SK-N-SH treated with all-trans-retinoic acid at 6 μM for 48 hours (cell line): ENCODE results near the gene SPOCK1.

Source experiments
- ATAC-seq: fragments of 200-7000 bp; cut with Tn5 transposase; 3 replicates; pipeline ENCODE4 v1.9.1; 2020; ENCODE audit warnings: mild to moderate bottlenecking, moderate library complexity
- ARNTL ChIP-seq: fragments of 450-650 bp; formaldehyde crosslinking; IDR thresholded peaks from 2 replicates; pipeline ENCODE4 v1.5.0; 2020; ENCODE audit warnings: low read depth, mild to moderate bottlenecking, moderate library complexity, borderline replicate concordance
- BACH2 ChIP-seq: fragments of 250-450 bp; sonication (Bioruptor Pico); IDR thresholded peaks from 2 replicates; pipeline ENCODE4 v1.9.0; 2021; ENCODE audit warnings: mild to moderate bottlenecking, borderline replicate concordance
- CSDC2 ChIP-seq: fragments of 250-450 bp; sonication (Bioruptor Pico); IDR thresholded peaks from 2 replicates; pipeline ENCODE4 v1.5.0; 2020; ENCODE audit warnings: mild to moderate bottlenecking, moderate library complexity
- ESRRG ChIP-seq: fragments of 250-450 bp; sonication (Bioruptor Pico); IDR thresholded peaks from 2 replicates; pipeline ENCODE4 v1.6.1; 2021; ENCODE audit warnings: mild to moderate bottlenecking
- GLIS3 ChIP-seq: fragments of 250-450 bp; sonication (Bioruptor Pico); IDR thresholded peaks from 2 replicates; pipeline ENCODE4 v1.5.0; 2020; ENCODE audit warnings: mild to moderate bottlenecking, moderate library complexity
- ISL1 ChIP-seq: fragments of 250-450 bp; sonication (Bioruptor Pico); IDR thresholded peaks from 2 replicates; pipeline ENCODE4 v2.1.2; 2022; ENCODE audit warnings: mild to moderate bottlenecking, moderate library complexity
- OSR1 ChIP-seq: fragments of 250-450 bp; sonication (Bioruptor Pico); IDR thresholded peaks from 2 replicates; pipeline ENCODE4 v1.8.0; 2022; ENCODE audit warnings: moderate library complexity, mild to moderate bottlenecking, inconsistent platforms
- PPARA ChIP-seq: fragments of 250-450 bp; sonication (Bioruptor Pico); IDR thresholded peaks from 2 replicates; pipeline ENCODE4 v1.5.0; 2020; ENCODE audit warnings: mild to moderate bottlenecking, borderline replicate concordance
- RARB ChIP-seq: fragments of 250-450 bp; sonication (Bioruptor Pico); IDR thresholded peaks from 2 replicates; pipeline ENCODE4 v1.8.0; 2021; ENCODE audit warnings: mild to moderate bottlenecking, moderate library complexity
- SNAI2 ChIP-seq: fragments of 250-450 bp; sonication (Bioruptor Pico); IDR thresholded peaks from 2 replicates; pipeline ENCODE4 v1.5.0; 2020; ENCODE audit warnings: mild to moderate bottlenecking, moderate library complexity
- TOX ChIP-seq: fragments of 250-450 bp; sonication (Bioruptor Pico); IDR thresholded peaks from 2 replicates; pipeline ENCODE4 v1.8.0; 2021; ENCODE audit warnings: mild to moderate bottlenecking, moderate library complexity, borderline replicate concordance
- ZC3H10 ChIP-seq: fragments of 250-450 bp; sonication (Bioruptor Pico); IDR thresholded peaks from 2 replicates; pipeline ENCODE4 v1.5.1; 2021; ENCODE audit warnings: mild to moderate bottlenecking, moderate library complexity
- ZFP3 ChIP-seq: fragments of 250-450 bp; sonication (Bioruptor Pico); IDR thresholded peaks from 2 replicates; pipeline ENCODE4 v1.5.0; 2020; ENCODE audit warnings: mild to moderate bottlenecking, moderate library complexity
- ZFP30 ChIP-seq: fragments of 450-650 bp; formaldehyde crosslinking; IDR thresholded peaks from 2 replicates; pipeline ENCODE4 v1.5.0; 2022; ENCODE audit warnings: mild to moderate bottlenecking, moderate library complexity
- ZNF70 ChIP-seq: fragments of 450-650 bp; formaldehyde crosslinking; IDR thresholded peaks from 2 replicates; pipeline ENCODE4 v1.5.0; 2020; ENCODE audit warnings: mild to moderate bottlenecking, moderate library complexity
- ZNF8 ChIP-seq: fragments of 450-650 bp; formaldehyde crosslinking; IDR thresholded peaks from 2 replicates; pipeline ENCODE4 v1.5.0; 2020; ENCODE audit warnings: mild to moderate bottlenecking, moderate library complexity
- TF ChIP-seq, protein P1 (sequence below): fragments of 250-450 bp; sonication (Bioruptor Pico); IDR thresholded peaks from 2 replicates; pipeline ENCODE4 v1.5.0; 2020; ENCODE audit warnings: mild to moderate bottlenecking, moderate library complexity
- TF ChIP-seq, protein P2 (sequence below): fragments of 250-450 bp; sonication (Bioruptor Pico); IDR thresholded peaks from 2 replicates; pipeline ENCODE4 v1.5.1; 2021; ENCODE audit warnings: mild to moderate bottlenecking, moderate library complexity
- TF ChIP-seq, protein P3 (sequence below): fragments of 250-450 bp; sonication (Bioruptor Pico); IDR thresholded peaks from 2 replicates; pipeline ENCODE4 v1.5.1; 2020; ENCODE audit warnings: low read depth, mild to moderate bottlenecking, moderate library complexity
- TF ChIP-seq, protein P4 (sequence below): fragments of 250-450 bp; sonication (Bioruptor Pico); IDR thresholded peaks from 2 replicates; pipeline ENCODE4 v1.8.0; 2020; ENCODE audit warnings: mild to moderate bottlenecking, moderate library complexity, borderline replicate concordance

Gene SPOCK1

DNA sequence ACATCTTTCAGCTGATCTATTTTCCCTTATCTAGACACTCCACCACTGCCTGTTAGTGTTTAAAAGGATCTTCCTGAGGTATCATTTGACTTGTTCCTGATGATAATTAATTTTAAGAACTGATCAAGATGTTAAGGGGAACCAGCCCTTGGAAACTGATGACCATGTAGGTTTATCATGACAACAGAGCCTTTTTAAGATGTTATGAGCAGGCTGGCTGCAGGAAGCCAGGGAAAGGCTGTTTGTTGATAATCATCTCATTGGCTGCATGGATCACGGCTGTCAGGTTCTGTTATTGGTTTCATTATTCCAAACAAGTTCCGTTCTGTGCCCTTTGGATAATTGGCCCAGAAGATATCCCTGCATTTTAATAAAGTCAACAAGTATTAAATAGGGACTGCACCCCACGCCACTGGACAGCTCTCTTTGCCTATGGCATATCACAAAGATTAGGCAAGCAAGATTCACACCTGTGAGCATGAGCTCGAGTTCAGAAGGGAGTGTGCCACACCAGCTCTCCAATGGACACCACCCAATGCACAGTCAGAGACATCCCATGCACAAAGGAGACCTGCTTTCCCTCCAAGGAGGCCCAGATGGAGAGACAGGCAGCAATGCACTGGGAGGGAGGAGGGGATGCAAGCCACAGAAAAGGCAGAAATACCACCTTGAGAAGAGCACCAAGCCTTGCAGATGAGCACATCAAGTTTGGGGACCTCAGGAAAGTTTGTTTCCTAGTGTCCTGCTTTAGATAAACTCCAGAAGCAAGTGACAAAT lies 88.7 kb downstream of the SPOCK1 start:
- no peak for ATAC-seq
- TF ChIP-seq SNAI2 (CRISPR knock-in tag) (no peak), CSDC2 (CRISPR knock-in tag) (no peak), ESRRG (CRISPR knock-in tag) (no peak), ARNTL (CRISPR knock-in tag) (no peak), ZFP3 (CRISPR knock-in tag) (no peak), ISL1 (CRISPR knock-in tag) (no peak), RARB (CRISPR knock-in tag) (no peak), PPARA (CRISPR knock-in tag) (no peak), BACH2 (CRISPR knock-in tag) (no peak), ZNF70 (CRISPR knock-in tag) (no peak)
- TF ChIP-seq, protein P1, sequence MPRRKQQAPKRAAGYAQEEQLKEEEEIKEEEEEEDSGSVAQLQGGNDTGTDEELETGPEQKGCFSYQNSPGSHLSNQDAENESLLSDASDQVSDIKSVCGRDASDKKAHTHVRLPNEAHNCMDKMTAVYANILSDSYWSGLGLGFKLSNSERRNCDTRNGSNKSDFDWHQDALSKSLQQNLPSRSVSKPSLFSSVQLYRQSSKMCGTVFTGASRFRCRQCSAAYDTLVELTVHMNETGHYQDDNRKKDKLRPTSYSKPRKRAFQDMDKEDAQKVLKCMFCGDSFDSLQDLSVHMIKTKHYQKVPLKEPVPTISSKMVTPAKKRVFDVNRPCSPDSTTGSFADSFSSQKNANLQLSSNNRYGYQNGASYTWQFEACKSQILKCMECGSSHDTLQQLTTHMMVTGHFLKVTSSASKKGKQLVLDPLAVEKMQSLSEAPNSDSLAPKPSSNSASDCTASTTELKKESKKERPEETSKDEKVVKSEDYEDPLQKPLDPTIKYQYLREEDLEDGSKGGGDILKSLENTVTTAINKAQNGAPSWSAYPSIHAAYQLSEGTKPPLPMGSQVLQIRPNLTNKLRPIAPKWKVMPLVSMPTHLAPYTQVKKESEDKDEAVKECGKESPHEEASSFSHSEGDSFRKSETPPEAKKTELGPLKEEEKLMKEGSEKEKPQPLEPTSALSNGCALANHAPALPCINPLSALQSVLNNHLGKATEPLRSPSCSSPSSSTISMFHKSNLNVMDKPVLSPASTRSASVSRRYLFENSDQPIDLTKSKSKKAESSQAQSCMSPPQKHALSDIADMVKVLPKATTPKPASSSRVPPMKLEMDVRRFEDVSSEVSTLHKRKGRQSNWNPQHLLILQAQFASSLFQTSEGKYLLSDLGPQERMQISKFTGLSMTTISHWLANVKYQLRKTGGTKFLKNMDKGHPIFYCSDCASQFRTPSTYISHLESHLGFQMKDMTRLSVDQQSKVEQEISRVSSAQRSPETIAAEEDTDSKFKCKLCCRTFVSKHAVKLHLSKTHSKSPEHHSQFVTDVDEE (CRISPR knock-in tag) = no peak
- TF ChIP-seq, protein P2, sequence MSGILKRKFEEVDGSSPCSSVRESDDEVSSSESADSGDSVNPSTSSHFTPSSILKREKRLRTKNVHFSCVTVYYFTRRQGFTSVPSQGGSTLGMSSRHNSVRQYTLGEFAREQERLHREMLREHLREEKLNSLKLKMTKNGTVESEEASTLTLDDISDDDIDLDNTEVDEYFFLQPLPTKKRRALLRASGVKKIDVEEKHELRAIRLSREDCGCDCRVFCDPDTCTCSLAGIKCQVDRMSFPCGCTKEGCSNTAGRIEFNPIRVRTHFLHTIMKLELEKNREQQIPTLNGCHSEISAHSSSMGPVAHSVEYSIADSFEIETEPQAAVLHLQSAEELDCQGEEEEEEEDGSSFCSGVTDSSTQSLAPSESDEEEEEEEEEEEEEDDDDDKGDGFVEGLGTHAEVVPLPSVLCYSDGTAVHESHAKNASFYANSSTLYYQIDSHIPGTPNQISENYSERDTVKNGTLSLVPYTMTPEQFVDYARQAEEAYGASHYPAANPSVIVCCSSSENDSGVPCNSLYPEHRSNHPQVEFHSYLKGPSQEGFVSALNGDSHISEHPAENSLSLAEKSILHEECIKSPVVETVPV = no peak
- TF ChIP-seq, protein P3, sequence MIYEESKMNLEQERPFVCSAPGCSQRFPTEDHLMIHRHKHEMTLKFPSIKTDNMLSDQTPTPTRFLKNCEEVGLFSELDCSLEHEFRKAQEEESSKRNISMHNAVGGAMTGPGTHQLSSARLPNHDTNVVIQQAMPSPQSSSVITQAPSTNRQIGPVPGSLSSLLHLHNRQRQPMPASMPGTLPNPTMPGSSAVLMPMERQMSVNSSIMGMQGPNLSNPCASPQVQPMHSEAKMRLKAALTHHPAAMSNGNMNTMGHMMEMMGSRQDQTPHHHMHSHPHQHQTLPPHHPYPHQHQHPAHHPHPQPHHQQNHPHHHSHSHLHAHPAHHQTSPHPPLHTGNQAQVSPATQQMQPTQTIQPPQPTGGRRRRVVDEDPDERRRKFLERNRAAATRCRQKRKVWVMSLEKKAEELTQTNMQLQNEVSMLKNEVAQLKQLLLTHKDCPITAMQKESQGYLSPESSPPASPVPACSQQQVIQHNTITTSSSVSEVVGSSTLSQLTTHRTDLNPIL (CRISPR knock-in tag) = no peak
- TF ChIP-seq, all 23 proteins: peak for 0

DNA sequence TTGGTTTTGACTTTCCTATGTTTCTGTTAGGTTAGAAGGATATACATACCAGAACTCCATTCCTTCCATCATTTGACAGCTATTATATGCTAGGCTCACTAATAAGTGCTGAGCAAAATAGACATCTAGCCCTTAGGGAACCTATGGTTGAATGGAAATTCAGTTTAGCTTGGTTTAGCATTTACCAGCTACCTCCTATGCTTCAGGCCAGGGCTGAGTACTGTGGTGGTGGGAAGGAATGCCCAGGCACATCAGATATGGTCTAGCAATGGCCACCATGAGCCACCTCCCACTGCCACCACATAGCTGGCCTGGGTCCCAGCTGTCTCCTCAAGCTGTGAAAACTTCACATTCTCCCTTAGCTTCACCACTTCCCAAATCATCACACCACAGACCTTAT lies 89.4 kb downstream of the SPOCK1 start:
- no peak for TF ChIP-seq ZNF8 (CRISPR knock-in tag)
- ATAC-seq = no peak

DNA sequence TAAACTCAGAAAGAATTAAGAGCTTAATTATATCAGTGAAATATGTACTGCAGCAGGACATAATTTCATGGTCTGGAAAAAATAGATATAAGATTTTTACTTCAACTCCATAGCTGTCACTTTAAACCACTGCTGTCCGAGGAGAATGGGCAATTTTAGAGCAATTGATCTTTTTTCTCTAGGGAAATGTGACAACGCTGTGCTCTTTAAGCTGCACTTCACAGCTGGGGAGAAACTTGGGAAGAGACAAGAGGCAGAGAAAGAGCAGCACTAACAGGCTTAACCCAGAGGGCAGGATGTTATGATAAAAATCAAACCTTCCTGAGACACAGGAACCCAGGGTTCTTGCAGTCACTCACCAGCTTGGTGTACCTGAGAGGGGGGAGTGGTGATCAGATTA lies 92.0 kb downstream of the SPOCK1 start:
- ATAC-seq = no peak
- TF ChIP-seq ZNF8 (CRISPR knock-in tag) (no peak), BACH2 (CRISPR knock-in tag) (no peak), OSR1 (no peak), ZC3H10 (no peak), SNAI2 (CRISPR knock-in tag) (no peak), RARB (CRISPR knock-in tag) (no peak), ZFP30 (CRISPR knock-in tag) (no peak), CSDC2 (CRISPR knock-in tag) (no peak), ESRRG (CRISPR knock-in tag) (no peak), ISL1 (CRISPR knock-in tag) (no peak), GLIS3 (CRISPR knock-in tag) (no peak), ARNTL (CRISPR knock-in tag) (no peak), ZNF70 (CRISPR knock-in tag) (no peak), TOX (no peak), PPARA (CRISPR knock-in tag) (no peak)
- TF ChIP-seq, protein P4, sequence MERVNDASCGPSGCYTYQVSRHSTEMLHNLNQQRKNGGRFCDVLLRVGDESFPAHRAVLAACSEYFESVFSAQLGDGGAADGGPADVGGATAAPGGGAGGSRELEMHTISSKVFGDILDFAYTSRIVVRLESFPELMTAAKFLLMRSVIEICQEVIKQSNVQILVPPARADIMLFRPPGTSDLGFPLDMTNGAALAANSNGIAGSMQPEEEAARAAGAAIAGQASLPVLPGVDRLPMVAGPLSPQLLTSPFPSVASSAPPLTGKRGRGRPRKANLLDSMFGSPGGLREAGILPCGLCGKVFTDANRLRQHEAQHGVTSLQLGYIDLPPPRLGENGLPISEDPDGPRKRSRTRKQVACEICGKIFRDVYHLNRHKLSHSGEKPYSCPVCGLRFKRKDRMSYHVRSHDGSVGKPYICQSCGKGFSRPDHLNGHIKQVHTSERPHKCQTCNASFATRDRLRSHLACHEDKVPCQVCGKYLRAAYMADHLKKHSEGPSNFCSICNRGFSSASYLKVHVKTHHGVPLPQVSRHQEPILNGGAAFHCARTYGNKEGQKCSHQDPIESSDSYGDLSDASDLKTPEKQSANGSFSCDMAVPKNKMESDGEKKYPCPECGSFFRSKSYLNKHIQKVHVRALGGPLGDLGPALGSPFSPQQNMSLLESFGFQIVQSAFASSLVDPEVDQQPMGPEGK = no peak
- TF ChIP-seq, protein P1 (CRISPR knock-in tag) = no peak
